H1 (cell line): ENCODE measurements around the gene PDZD2. TPM values are rescaled to one million over a fixed set of nuclear protein-coding genes. Genes with fewer than 3 reads are reported as not detected.

Experiments used
- CTCF ChIA-PET: fragments of 300-600 bp; sonication (Branson Sonifier 250); formaldehyde crosslinking; loops from one replicate; lab custom pipeline; 2021; ENCODE audit not compliant: partially characterized antibody; lab: Charles Lee
- POLR2A ChIA-PET: fragments of 300-600 bp; sonication (Branson Sonifier 250); formaldehyde crosslinking; loops from one replicate; lab custom pipeline; 2021; ENCODE audit warnings: inconsistent platforms; ENCODE audit not compliant: partially characterized antibody; lab: Charles Lee
- DNase-seq, 2 experiments: peaks; one replicate each; pipeline versions ENCODE4 v3.0.0 to v3.0.0-alpha.2; 2010 to 2022; ENCODE audit warnings: low spot score in 2 of 2, low read depth in 1 of 2, mixed read lengths in 1 of 2
- FAIRE-seq: peaks from 2 replicates; lab custom pipeline; 2011; peaks lifted over from hg19 to GRCh38; lab: Jason Lieb, UNC
- H2AFZ ChIP-seq: 2 replicates; pipeline ENCODE4 v1.8.1; 2012; ENCODE audit warnings: low read length, inconsistent platforms
- H2AK5ac ChIP-seq: 2 replicates; pipeline ENCODE4 v1.6.1; 2013; ENCODE audit warnings: low read depth, low read length
- H2BK120ac ChIP-seq: replicated peaks from 2 replicates; pipeline ENCODE3; 2013; ENCODE audit warnings: low read depth, low read length, inconsistent platforms
- H2BK12ac ChIP-seq: 2 replicates; pipeline ENCODE4 v1.6.1; 2013; ENCODE audit warnings: low read depth, low read length
- H2BK15ac ChIP-seq: 2 replicates; pipeline ENCODE4 v1.6.1; 2013; ENCODE audit warnings: low read length
- H2BK20ac ChIP-seq: 2 replicates; pipeline ENCODE4 v1.6.1; 2013; ENCODE audit warnings: low read length
- H2BK5ac ChIP-seq: 2 replicates; pipeline ENCODE4 v1.6.1; 2013; ENCODE audit warnings: low read depth, low read length
- H3K14ac ChIP-seq: 2 replicates; pipeline ENCODE4 v1.6.1; 2013; ENCODE audit warnings: inconsistent platforms; ENCODE audit not compliant: insufficient read length
- H3K18ac ChIP-seq: 2 replicates; pipeline ENCODE4 v1.6.1; 2013; ENCODE audit warnings: low read length; ENCODE audit errors: extremely low read depth
- H3K23ac ChIP-seq: 2 replicates; pipeline ENCODE4 v1.6.1; 2013; ENCODE audit warnings: inconsistent platforms; ENCODE audit not compliant: insufficient read length
- H3K23me2 ChIP-seq: 2 replicates; pipeline ENCODE4 v1.6.1; 2013; ENCODE audit warnings: low read depth, low read length
- H3K27ac ChIP-seq: 2 replicates; pipeline ENCODE4 v1.6.1; 2011; ENCODE audit warnings: low read depth, low read length, inconsistent platforms
- H3K27me3 ChIP-seq, 4 experiments: replicated peaks in 1 of 4; 1 replicate in 1 of 4; 2 replicates in 3 of 4; pipeline versions ENCODE4 v1.6.1 to v1.8.1; 2011 to 2013; ENCODE audit warnings: low read length in 3 of 4, mild to moderate bottlenecking in 3 of 4, inconsistent platforms in 2 of 4, mixed read lengths in 2 of 4, moderate library complexity in 1 of 4; ENCODE audit not compliant: control insufficient read depth in 3 of 4, insufficient read depth in 3 of 4; ENCODE audit errors: extremely low read depth in 1 of 4
- H3K36me3 ChIP-seq, 4 experiments: 2 replicates each; pipeline versions ENCODE4 v1.6.1 to v1.8.1; 2011 to 2013; ENCODE audit warnings: mild to moderate bottlenecking in 4 of 4, low read length in 3 of 4, moderate library complexity in 2 of 4, control low read depth in 1 of 4, inconsistent platforms in 1 of 4; ENCODE audit not compliant: insufficient read depth in 4 of 4, control insufficient read depth in 2 of 4
- H3K4ac ChIP-seq: replicated peaks from 2 replicates; pipeline ENCODE3; 2013; ENCODE audit warnings: low read length, low read depth, mixed read lengths, inconsistent platforms; ENCODE audit not compliant: insufficient read length
- H3K4me1 ChIP-seq, 4 experiments: replicated peaks in 1 of 4; 1 replicate in 1 of 4; 2 replicates in 3 of 4; pipeline versions ENCODE4 v1.6.1 to v1.8.1; 2011 to 2013; ENCODE audit warnings: low read length in 3 of 4, inconsistent platforms in 2 of 4, mixed read lengths in 1 of 4; ENCODE audit not compliant: insufficient read depth in 4 of 4, control insufficient read depth in 3 of 4
- H3K4me2 ChIP-seq, 2 experiments: 2 replicates each; pipeline versions ENCODE4 v1.6.1 to v1.8.1; 2011 to 2013; ENCODE audit warnings: low read depth in 2 of 2, low read length in 2 of 2, control low read depth in 1 of 2, inconsistent platforms in 1 of 2, mild to moderate bottlenecking in 1 of 2; ENCODE audit not compliant: insufficient read depth in 1 of 2
- H3K4me3 ChIP-seq, 4 experiments: fragments of 200-600, 300-600 bp in 1 of 4; sonication (generic), shearing (Covaris generic), sonication (Bioruptor Twin) in 1 of 4; 2 replicates each; pipeline versions ENCODE4 v1.5.1 to v1.8.1; 2011 to 2016; ENCODE audit warnings: low read length in 4 of 4, low read depth in 3 of 4, control low read depth in 2 of 4, inconsistent platforms in 2 of 4, mild to moderate bottlenecking in 2 of 4, mixed read lengths in 1 of 4, moderate library complexity in 1 of 4; ENCODE audit not compliant: insufficient read depth in 2 of 4; ENCODE audit errors: extremely low read depth in 1 of 4
- H3K56ac ChIP-seq: replicated peaks from 2 replicates; pipeline ENCODE3; 2013; ENCODE audit warnings: low read depth, mild to moderate bottlenecking, mixed read lengths, low read length, inconsistent platforms; ENCODE audit not compliant: insufficient read length
- H3K79me1 ChIP-seq: 2 replicates; pipeline ENCODE4 v1.6.1; 2013; ENCODE audit warnings: low read depth, low read length, control low read depth
- H3K79me2 ChIP-seq, 2 experiments: 2 replicates each; pipeline versions ENCODE4 v1.6.1 to v1.8.1; 2012 to 2013; ENCODE audit warnings: low read length in 2 of 2, mild to moderate bottlenecking in 2 of 2, inconsistent platforms in 1 of 2; ENCODE audit not compliant: insufficient read depth in 2 of 2, control insufficient read depth in 1 of 2
- H3K9ac ChIP-seq, 4 experiments: replicated peaks in 1 of 4; 1 replicate in 1 of 4; 2 replicates in 3 of 4; pipeline versions ENCODE4 v1.6.1 to v1.8.1; 2011 to 2013; ENCODE audit warnings: low read depth in 3 of 4, low read length in 3 of 4, control low read depth in 2 of 4, mild to moderate bottlenecking in 2 of 4, moderate library complexity in 2 of 4, inconsistent platforms in 1 of 4; ENCODE audit errors: extremely low read depth in 1 of 4
- H3K9me3 ChIP-seq, 2 experiments: 2 replicates each; pipeline versions ENCODE4 v1.6.1 to v1.8.1; 2012 to 2013; ENCODE audit warnings: mild to moderate bottlenecking in 2 of 2, moderate library complexity in 2 of 2, control low read depth in 1 of 2, inconsistent platforms in 1 of 2, low read depth in 1 of 2, low read length in 1 of 2, mixed read lengths in 1 of 2; ENCODE audit not compliant: insufficient read depth in 2 of 2
- H4K20me1 ChIP-seq, 2 experiments: replicated peaks in 1 of 2; 2 replicates each; pipeline versions ENCODE3 to v1.8.1; 2011 to 2013; ENCODE audit warnings: inconsistent platforms in 2 of 2, low read length in 2 of 2, mild to moderate bottlenecking in 1 of 2; ENCODE audit not compliant: insufficient read depth in 2 of 2, control insufficient read depth in 1 of 2
- H4K5ac ChIP-seq: 2 replicates; pipeline ENCODE4 v1.6.1; 2013; ENCODE audit warnings: low read length, low read depth, mixed read lengths, inconsistent platforms; ENCODE audit not compliant: insufficient read length
- H4K8ac ChIP-seq: 2 replicates; pipeline ENCODE4 v1.8.0; 2013; ENCODE audit warnings: mild to moderate bottlenecking, moderate library complexity, low read length, inconsistent platforms; ENCODE audit not compliant: insufficient read depth; ENCODE audit errors: extremely low read depth
- H4K91ac ChIP-seq: replicated peaks from 2 replicates; pipeline ENCODE3; 2013; ENCODE audit warnings: low read length, mixed read lengths, inconsistent platforms; ENCODE audit not compliant: insufficient read length
- BACH1 ChIP-seq: IDR thresholded peaks from 2 replicates; pipeline ENCODE4 v1.6.1; 2012; ENCODE audit warnings: low read length, improper control_type of control experiment
- BCL11A ChIP-seq, 2 experiments: IDR thresholded peaks; one replicate each; pipeline ENCODE4 v1.6.1; 2011; ENCODE audit warnings: low read depth in 2 of 2, low read length in 2 of 2, mild to moderate bottlenecking in 2 of 2
- BRCA1 ChIP-seq: IDR thresholded peaks from 2 replicates; pipeline ENCODE4 v1.6.1; 2012; ENCODE audit warnings: low read depth, low read length, improper control_type of control experiment
- CEBPB ChIP-seq: IDR thresholded peaks from 2 replicates; pipeline ENCODE4 v1.6.1; 2012; ENCODE audit warnings: low read depth, low read length
- CTBP2 ChIP-seq: IDR thresholded peaks from 2 replicates; pipeline ENCODE4 v1.7.0; 2011; ENCODE audit warnings: borderline replicate concordance, mild to moderate bottlenecking, moderate library complexity, mixed read lengths, low read length; ENCODE audit not compliant: insufficient read depth, insufficient read length
- EP300 ChIP-seq, 2 experiments: IDR thresholded peaks; 1 replicate in 1 of 2; 2 replicates in 1 of 2; pipeline ENCODE4 v1.6.1; 2011 to 2012; ENCODE audit warnings: low read depth in 2 of 2, low read length in 2 of 2, mild to moderate bottlenecking in 2 of 2, borderline replicate concordance in 1 of 2, inconsistent platforms in 1 of 2, moderate library complexity in 1 of 2
- KDM1A ChIP-seq: fragments of 200-600, 300-600 bp; sonication (generic); IDR thresholded peaks from 2 replicates; pipeline ENCODE4 v1.7.1; 2016; ENCODE audit warnings: mild to moderate bottlenecking, low read length, borderline replicate concordance
- PHF8 ChIP-seq: fragments of 200-600 bp; sonication (generic); conservative IDR thresholded peaks from 2 replicates; pipeline ENCODE4 v1.7.1; 2012; ENCODE audit warnings: low read depth, mild to moderate bottlenecking, inconsistent platforms, low read length, moderate library complexity
- POLR2A ChIP-seq, 2 experiments: IDR thresholded peaks; 1 replicate in 1 of 2; 2 replicates in 1 of 2; pipeline ENCODE4 v1.6.1; 2011; ENCODE audit warnings: low read depth in 2 of 2, low read length in 2 of 2, mild to moderate bottlenecking in 2 of 2; ENCODE audit errors: control extremely low read depth in 1 of 2
- RXRA ChIP-seq: IDR thresholded peaks from 2 replicates; pipeline ENCODE4 v1.6.1; 2011; ENCODE audit warnings: low read depth, mild to moderate bottlenecking, low read length, moderate library complexity; ENCODE audit not compliant: insufficient read depth
- SAP30 ChIP-seq: fragments of 300-600 bp; sonication (generic); IDR thresholded peaks from 2 replicates; pipeline ENCODE4 v1.7.1; 2012; ENCODE audit warnings: low read length, moderate library complexity, mild to moderate bottlenecking, inconsistent platforms; ENCODE audit not compliant: insufficient read depth, insufficient replicate concordance
- TAF1 ChIP-seq: IDR thresholded peaks from 2 replicates; pipeline ENCODE4 v1.6.1; 2011; ENCODE audit warnings: mild to moderate bottlenecking, low read depth, low read length
- TAF7 ChIP-seq: optimal IDR thresholded peaks from 2 replicates; pipeline ENCODE3; 2011; ENCODE audit warnings: low read depth, mild to moderate bottlenecking, inconsistent platforms, low read length, moderate library complexity, borderline replicate concordance
- YY1 ChIP-seq: IDR thresholded peaks from 2 replicates; pipeline ENCODE4 v1.6.1; 2011; ENCODE audit warnings: low read depth, mild to moderate bottlenecking, low read length
- WGBS, 2 experiments: shearing (Covaris generic) in 1 of 2; methylation state at CpG; one replicate each; pipeline versions ENCODE4 v1.1.6 to v1.1.7; 2013 to 2015; ENCODE audit warnings: low lambda C conversion rate in 2 of 2, mixed read lengths in 2 of 2, inconsistent platforms in 1 of 2, low coverage in 1 of 2, missing lambda C conversion rate in 1 of 2; ENCODE audit not compliant: insufficient replicate concordance in 2 of 2, insufficient coverage in 1 of 2, insufficient read length in 1 of 2; ENCODE audit errors: extremely low coverage in 1 of 2, missing lambda C conversion rate in 1 of 2; 5-methylcytosine and 5-hydroxymethylcytosine counted together
- polyA plus RNA-seq, 7 experiments: library from polyadenylated mRNA; depleted of rRNA in 3 of 7; stranded (reverse) in 5 of 7; unstranded in 2 of 7; fragments of >200 nt in 5 of 7; fragments of 200-250 nt in 2 of 7; gene quantifications; 1 replicate in 5 of 7; 2 replicates in 1 of 7; 4 replicates in 1 of 7; pipeline versions ENCODE4 v1.2.1 to v1.2.3, GENCODE V29; 2011 to 2013; ENCODE audit warnings: missing spikeins in 2 of 7, mixed read lengths in 2 of 7
- total RNA-seq: library from RNA; stranded (reverse); fragmentation: NEBNext Ultra II Directional; extraction: Animal tissue kit (Norgen Biotek cat#: 25700); gene quantifications from 2 replicates; pipeline ENCODE4 v1.2.1, GENCODE V29; 2021

PDZD2 gene
- total and polyA plus RNA-seq, 2 of the 8 experiments (the other 6 are each of a cell fraction or from before 2014, with no cell fraction given): 1.2 to 6.8 TPM

GRCh38 chr5:32014096-32014745 lies 375.3 kb downstream of the PDZD2 start:
- POLR2A ChIA-PET: no interaction called here
- Histone ChIP-seq H2BK5ac (no peak overlapping the region), H3K4ac (no peak overlapping the region)
- TF ChIP-seq TAF1 (no peak), BCL11A (IDR thresholded peaks at IDR 0.05; ENCODE audit: low read depth in 2 of 2, low read length in 2 of 2) (no peak), CTBP2 (no peak), PHF8 (no peak), TAF7 (no peak), YY1 (no peak), POLR2A (IDR thresholded peaks at IDR 0.05; ENCODE audit: control extremely low read depth in 1 of 2, low read depth in 2 of 2, low read length in 2 of 2) (no peak), RXRA (no peak), EP300 (IDR thresholded peaks at IDR 0.05; ENCODE audit: borderline replicate concordance in 1 of 2, low read depth in 2 of 2, low read length in 2 of 2) (no peak), BRCA1 (no peak), BACH1 (no peak), CEBPB (no peak), KDM1A (no peak), SAP30 (no peak)

More at GRCh38 chr5:32014096-32014745, 375.3 kb downstream of the PDZD2 start:
- CTCF ChIA-PET: interaction anchor here (1.5 kb wide), 1 partner anchor 63 kb away, joined by 3 read pairs; no protein-coding TSS in a partner anchor
- no peak overlapping the region for H3K9ac ChIP-seq
- DNase-seq: no peak
- no peak overlapping the region for H3K56ac ChIP-seq
- no peaks in the 10 kb centered on the region for H3K27me3 ChIP-seq
- H3K4me2 ChIP-seq: 0 out of 4 replicates have a peak overlapping the region, but pooled peaks of 1 of the 2 experiments have one; percentile 12
- no peak overlapping the region for H2BK12ac ChIP-seq
- no peaks in the 10 kb centered on the region for H3K36me3 ChIP-seq
- no peaks in the 10 kb centered on the region for H3K79me2 ChIP-seq
- no peaks in the 10 kb centered on the region for H3K79me1 ChIP-seq
- H2BK120ac ChIP-seq: no peak overlapping the region
- no peak overlapping the region for H3K23ac ChIP-seq
- H3K27ac ChIP-seq: no peak overlapping the region
- no peak overlapping the region for H3K18ac ChIP-seq
- H4K91ac ChIP-seq: no peak overlapping the region
- peaks cover 7 to 31% (median 22%) of the 10 kb centered on the region in 4 experiments for H3K4me1 ChIP-seq
- H3K4me3 ChIP-seq: no peak overlapping the region
- H2AK5ac ChIP-seq: no peak overlapping the region
- no peaks in the 10 kb centered on the region for H3K9me3 ChIP-seq
- no peak overlapping the region for H3K14ac ChIP-seq
- H2AFZ ChIP-seq: no peak overlapping the region
- H2BK15ac ChIP-seq: no peak overlapping the region
- FAIRE-seq: no peak
- no peaks in the 10 kb centered on the region for H4K20me1 ChIP-seq
- no peak overlapping the region for H4K8ac ChIP-seq
- no peak overlapping the region for H4K5ac ChIP-seq
- no peak overlapping the region for H2BK20ac ChIP-seq
- no peaks in the 10 kb centered on the region for H3K23me2 ChIP-seq
- 89% methylated on average over 10 of the region's 10 CpGs; no CpG with 5 or more reads in 1 of the 2 experiments for WGBS, 2 experiments
